ENCODE results near the gene PHEX.
A peak's percentile ranks its signal among the peaks of the same experiment; 100 is the strongest.

The PHEX gene

DNA sequence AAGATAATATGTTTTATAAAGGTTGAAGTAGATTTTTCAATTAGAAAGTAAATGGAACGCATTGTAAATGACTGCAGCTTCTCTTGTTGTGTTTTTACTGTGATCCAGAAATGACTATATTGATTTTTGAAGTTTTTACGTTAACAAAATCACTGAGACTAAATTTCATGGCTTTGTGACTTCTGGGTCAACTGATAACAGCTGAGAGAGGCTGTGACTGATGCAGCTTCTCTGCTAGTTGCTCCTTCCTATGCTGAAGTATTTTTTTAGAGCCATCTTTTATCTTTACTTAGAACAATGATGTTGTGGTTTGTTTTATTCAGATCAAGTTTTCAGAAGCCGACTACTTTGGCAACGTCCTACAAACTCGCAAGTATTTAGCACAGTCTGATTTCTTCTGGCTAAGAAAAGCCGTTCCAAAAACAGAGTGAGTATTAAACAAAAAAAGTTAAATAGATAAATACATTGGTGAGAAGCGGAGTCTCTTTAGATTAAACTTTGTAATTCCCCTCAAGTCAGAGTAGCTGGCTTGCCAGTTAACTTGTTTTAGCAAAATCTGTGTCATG is 145.9 kb downstream of the PHEX start:
- Mint-ChIP-seq H3K27ac (peak overlapping the region; percentile 73 to 81 (median 79)), H3K4me3 (no peak overlapping the region), H3K4me1 (peaks cover 11% of the 10 kb centered on the region), H3K9me3 (peaks cover 28% of the 10 kb centered on the region), H3K36me3 (ENCODE audit: low read depth) (peaks cover 4% of the 10 kb centered on the region), H3K27me3 (ENCODE audit: low read depth) (no peaks in the 10 kb centered on the region)
- TF ChIP-seq, protein P1, sequence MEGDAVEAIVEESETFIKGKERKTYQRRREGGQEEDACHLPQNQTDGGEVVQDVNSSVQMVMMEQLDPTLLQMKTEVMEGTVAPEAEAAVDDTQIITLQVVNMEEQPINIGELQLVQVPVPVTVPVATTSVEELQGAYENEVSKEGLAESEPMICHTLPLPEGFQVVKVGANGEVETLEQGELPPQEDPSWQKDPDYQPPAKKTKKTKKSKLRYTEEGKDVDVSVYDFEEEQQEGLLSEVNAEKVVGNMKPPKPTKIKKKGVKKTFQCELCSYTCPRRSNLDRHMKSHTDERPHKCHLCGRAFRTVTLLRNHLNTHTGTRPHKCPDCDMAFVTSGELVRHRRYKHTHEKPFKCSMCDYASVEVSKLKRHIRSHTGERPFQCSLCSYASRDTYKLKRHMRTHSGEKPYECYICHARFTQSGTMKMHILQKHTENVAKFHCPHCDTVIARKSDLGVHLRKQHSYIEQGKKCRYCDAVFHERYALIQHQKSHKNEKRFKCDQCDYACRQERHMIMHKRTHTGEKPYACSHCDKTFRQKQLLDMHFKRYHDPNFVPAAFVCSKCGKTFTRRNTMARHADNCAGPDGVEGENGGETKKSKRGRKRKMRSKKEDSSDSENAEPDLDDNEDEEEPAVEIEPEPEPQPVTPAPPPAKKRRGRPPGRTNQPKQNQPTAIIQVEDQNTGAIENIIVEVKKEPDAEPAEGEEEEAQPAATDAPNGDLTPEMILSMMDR (IDR thresholded peaks at IDR 0.05; ENCODE audit: unreplicated experiment in 3 of 3): no peak

DNA sequence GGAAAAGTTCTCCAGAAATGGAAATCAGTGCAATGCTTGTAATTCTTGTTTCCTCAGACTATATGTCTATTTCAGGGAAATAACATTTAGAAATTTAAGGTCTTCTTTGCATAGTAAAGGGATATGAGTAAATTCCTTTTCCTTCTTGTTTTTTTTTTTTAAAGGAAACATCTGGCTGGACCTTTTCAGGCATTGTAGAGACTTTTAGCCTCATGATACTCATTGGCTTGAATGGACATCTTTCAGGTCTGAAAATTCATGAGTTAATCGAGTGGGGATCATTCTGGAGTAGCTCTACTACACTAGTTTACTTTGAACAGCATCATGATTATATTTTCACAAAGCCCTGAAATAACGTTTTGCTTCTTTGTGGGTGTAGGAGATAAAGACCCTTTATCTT is 152.0 kb downstream of the PHEX start:
- TF ChIP-seq, protein P1 (IDR thresholded peaks at IDR 0.05; ENCODE audit: unreplicated experiment in 3 of 3): no peak
- Mint-ChIP-seq H3K27me3 (ENCODE audit: low read depth) (no peaks in the 10 kb centered on the region), H3K27ac (no peak overlapping the region), H3K4me1 (peaks cover 18% of the 10 kb centered on the region), H3K4me3 (no peak overlapping the region), H3K36me3 (ENCODE audit: low read depth) (peaks cover 4% of the 10 kb centered on the region), H3K9me3 (peaks cover 27% of the 10 kb centered on the region)

DNA sequence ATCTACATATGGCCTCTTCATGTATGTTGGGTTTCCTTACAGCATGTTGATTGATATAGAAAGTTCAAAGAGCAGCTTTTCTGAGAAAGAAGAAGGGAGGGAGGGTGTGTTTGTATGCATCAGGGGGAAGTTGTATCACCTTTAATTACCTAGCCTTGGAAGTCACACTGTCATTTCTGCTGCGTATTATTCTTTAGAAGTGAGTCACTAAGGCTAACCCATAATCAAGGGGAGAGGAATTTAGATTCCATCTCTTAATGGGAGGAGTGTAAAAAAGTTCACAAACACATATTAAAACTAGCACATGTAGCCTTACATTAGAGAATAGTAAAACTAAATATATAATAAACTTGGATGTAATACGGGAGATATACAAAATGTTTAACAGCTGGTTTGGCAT is 154.0 kb downstream of the PHEX start:
- TF ChIP-seq, protein P1 (IDR thresholded peaks at IDR 0.05; ENCODE audit: unreplicated experiment in 3 of 3): no peak
- H3K27ac Mint-ChIP-seq: peak overlapping the region in 1 of 3 experiments; percentile 53
- H3K4me1 Mint-ChIP-seq: peaks cover 18% of the 10 kb centered on the region
- no peak overlapping the region for H3K4me3 Mint-ChIP-seq
- H3K36me3 Mint-ChIP-seq (ENCODE audit: low read depth): no peaks in the 10 kb centered on the region
- H3K9me3 Mint-ChIP-seq: peaks cover 13% of the 10 kb centered on the region
- H3K27me3 Mint-ChIP-seq (ENCODE audit: low read depth): no peaks in the 10 kb centered on the region

DNA sequence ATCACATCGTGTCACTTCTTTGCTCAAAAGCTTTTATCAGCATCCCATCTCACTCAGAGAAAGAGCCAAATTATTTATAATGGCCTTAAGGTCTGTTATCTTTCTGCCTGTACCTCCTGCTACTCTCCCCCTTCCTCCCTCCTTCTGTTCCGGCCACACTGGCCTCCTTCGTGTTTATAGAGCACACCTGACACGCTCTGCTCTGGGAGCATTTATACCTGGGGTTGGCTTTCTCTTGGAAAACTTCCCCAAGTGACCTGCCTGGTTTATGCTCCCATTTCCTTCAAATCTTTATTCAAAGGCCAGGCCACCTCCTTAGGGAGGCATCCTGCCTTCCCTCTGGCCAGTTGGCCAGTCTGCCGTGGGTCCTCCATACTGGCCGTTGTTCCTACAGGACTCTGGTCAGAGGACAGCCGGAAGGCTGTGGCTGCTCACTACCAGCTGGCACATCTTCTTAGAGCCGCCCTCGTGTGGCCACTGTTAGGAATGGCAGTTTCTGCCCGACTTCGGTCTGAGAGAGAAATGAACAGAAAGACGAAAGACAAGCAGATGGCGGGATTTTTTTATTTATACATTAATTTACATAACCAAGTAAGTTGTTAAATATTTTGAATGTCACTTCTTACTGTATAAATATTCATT is 160.4 kb downstream of the PHEX start:
- Mint-ChIP-seq H3K9me3 (peaks cover 3% of the 10 kb centered on the region), H3K4me3 (no peak overlapping the region), H3K27me3 (ENCODE audit: low read depth) (no peaks in the 10 kb centered on the region), H3K36me3 (ENCODE audit: low read depth) (no peaks in the 10 kb centered on the region), H3K4me1 (peaks cover 3% of the 10 kb centered on the region), H3K27ac (peak overlapping the region in 1 of 3 experiments; percentile 26)
- TF ChIP-seq, protein P1 (IDR thresholded peaks at IDR 0.05; ENCODE audit: unreplicated experiment in 3 of 3): peak; percentile 83 to 89 (median 83)

DNA sequence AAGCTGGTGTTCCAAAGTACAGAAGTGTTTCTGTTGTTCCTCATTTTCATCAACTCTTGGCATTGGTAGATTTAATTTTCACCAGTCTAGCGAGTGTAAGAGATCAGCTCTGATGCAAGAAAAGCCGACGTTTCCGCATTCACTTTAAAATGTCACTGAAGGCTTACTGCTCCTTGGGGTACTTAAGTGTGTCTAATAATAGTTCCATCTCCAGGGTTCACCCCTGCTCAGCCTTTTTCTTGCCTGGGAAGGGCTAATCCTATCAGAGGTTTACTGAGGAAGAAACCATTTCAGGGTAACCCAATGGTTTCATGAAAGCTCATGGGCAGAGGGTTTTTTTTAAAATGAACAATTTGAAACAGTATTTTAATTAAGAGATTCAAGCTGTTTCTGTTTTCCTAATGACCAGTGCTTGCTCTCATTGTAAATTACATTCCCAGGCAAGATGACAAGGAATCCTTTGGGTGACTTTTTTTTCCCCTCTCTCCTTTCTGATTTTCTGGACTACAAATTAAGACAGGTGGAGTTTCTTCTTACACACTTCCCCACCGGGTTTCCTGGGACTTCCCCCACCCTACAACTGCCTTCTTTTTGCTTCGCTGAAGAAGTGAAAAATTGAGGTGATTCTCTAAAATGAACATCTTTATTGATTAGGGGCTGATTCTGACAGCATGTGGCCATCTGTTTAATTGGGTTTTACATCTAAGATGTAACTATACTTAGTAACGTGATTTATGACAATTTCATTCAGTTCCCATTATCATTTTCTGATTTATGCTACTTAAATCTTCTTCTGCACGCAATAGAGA is 161.9 kb downstream of the PHEX start:
- Mint-ChIP-seq H3K4me1 (peaks cover 3% of the 10 kb centered on the region), H3K9me3 (peaks cover 9% of the 10 kb centered on the region), H3K36me3 (ENCODE audit: low read depth) (no peaks in the 10 kb centered on the region), H3K4me3 (no peak overlapping the region), H3K27me3 (ENCODE audit: low read depth) (no peaks in the 10 kb centered on the region), H3K27ac (no peak overlapping the region)
- TF ChIP-seq, protein P1 (IDR thresholded peaks at IDR 0.05; ENCODE audit: unreplicated experiment in 3 of 3): no peak
